Keratinocyte (primary cell): ENCODE data around the gene TARBP2. TPM values are rescaled to one million over a fixed set of nuclear protein-coding genes. Genes with fewer than 3 reads are reported as not detected.

Experiments
- DNase-seq: peaks from one replicate; pipeline ENCODE4 v3.0.0-alpha.2; 2011; ENCODE audit warnings: low read depth, missing footprints, low spot score
- FAIRE-seq: peaks from 2 replicates; lab custom pipeline; 2011; peaks lifted over from hg19 to GRCh38; lab: Jason Lieb, UNC
- H2AFZ ChIP-seq: 2 replicates; pipeline ENCODE4 v1.6.0; 2012; ENCODE audit warnings: low read length, control low read depth, inconsistent platforms; ENCODE audit not compliant: control insufficient read depth
- H3K27ac ChIP-seq: 2 replicates; pipeline ENCODE4 v1.5.1; 2011; ENCODE audit warnings: low read length; ENCODE audit not compliant: control insufficient read depth, insufficient read depth
- H3K27me3 ChIP-seq: 3 replicates; pipeline ENCODE4 v1.6.0; 2011; ENCODE audit warnings: low read length; ENCODE audit not compliant: control insufficient read depth, insufficient read depth; ENCODE audit errors: extremely low read depth
- H3K36me3 ChIP-seq, 2 experiments: 2 replicates in 1 of 2; 3 replicates in 1 of 2; pipeline ENCODE4 v1.5.1; 2011; ENCODE audit warnings: low read length in 2 of 2, mild to moderate bottlenecking in 1 of 2; ENCODE audit not compliant: control insufficient read depth in 2 of 2, insufficient read depth in 2 of 2; ENCODE audit errors: extremely low read depth in 1 of 2
- H3K4me1 ChIP-seq: 3 replicates; pipeline ENCODE4 v1.5.1; 2011; ENCODE audit warnings: low read length; ENCODE audit not compliant: control insufficient read depth, insufficient read depth; ENCODE audit errors: extremely low read depth
- H3K4me2 ChIP-seq: 3 replicates; pipeline ENCODE4 v1.6.0; 2011; ENCODE audit warnings: low read depth, low read length; ENCODE audit not compliant: control insufficient read depth, insufficient read depth; ENCODE audit errors: extremely low read depth
- H3K4me3 ChIP-seq, 3 experiments: fragments of 200-600 bp in 1 of 3; sonication (generic) in 1 of 3; 2 replicates in 2 of 3; 3 replicates in 1 of 3; pipeline ENCODE4 v1.5.1; 2011 to 2016; ENCODE audit warnings: low read length in 3 of 3, mild to moderate bottlenecking in 3 of 3, control low read depth in 2 of 3, inconsistent platforms in 1 of 3, low read depth in 1 of 3, mixed read lengths in 1 of 3, mixed run types in 1 of 3, moderate library complexity in 1 of 3; ENCODE audit not compliant: control insufficient read depth in 2 of 3, insufficient read depth in 2 of 3; ENCODE audit errors: extremely low read depth in 1 of 3
- H3K79me2 ChIP-seq: 2 replicates; pipeline ENCODE4 v1.6.0; 2012; ENCODE audit warnings: low read length; ENCODE audit not compliant: control insufficient read depth, insufficient read depth
- H3K9ac ChIP-seq: 3 replicates; pipeline ENCODE4 v1.6.0; 2011; ENCODE audit warnings: low read length; ENCODE audit not compliant: control insufficient read depth, insufficient read depth; ENCODE audit errors: extremely low read depth
- H3K9me1 ChIP-seq: 3 replicates; pipeline ENCODE4 v1.6.0; 2011; ENCODE audit warnings: low read length; ENCODE audit not compliant: control insufficient read depth, insufficient read depth; ENCODE audit errors: extremely low read depth
- H3K9me3 ChIP-seq: 2 replicates; pipeline ENCODE4 v1.5.1; 2012; ENCODE audit warnings: low read depth, low read length; ENCODE audit not compliant: control insufficient read depth
- H4K20me1 ChIP-seq: 3 replicates; pipeline ENCODE4 v1.6.0; 2011; ENCODE audit warnings: low read length; ENCODE audit not compliant: control insufficient read depth, insufficient read depth; ENCODE audit errors: extremely low read depth
- CTCF ChIP-seq, 3 experiments: IDR thresholded peaks in 1 of 3; conservative IDR thresholded peaks in 1 of 3; optimal IDR thresholded peaks in 1 of 3; 2 replicates in 2 of 3; 3 replicates in 1 of 3; pipeline versions ENCODE3 to v1.5.1; 2011; ENCODE audit warnings: low read length in 3 of 3, mild to moderate bottlenecking in 3 of 3, moderate library complexity in 2 of 3, control low read depth in 1 of 3, inconsistent platforms in 1 of 3; ENCODE audit not compliant: insufficient read depth in 2 of 3; ENCODE audit errors: extremely low read depth in 1 of 3
- EZH2 ChIP-seq: IDR thresholded peaks from one replicate; pipeline ENCODE4 v1.6.1; 2012; ENCODE audit warnings: inconsistent platforms, mild to moderate bottlenecking, low read length, moderate library complexity
- dilution Hi-C: fragments of 300-500 bp; cut with MboI; formaldehyde crosslinking; loops from one replicate; pipeline ENCODE4 v1.7.0; 2020; ENCODE audit warnings: low sequenced_read_pairs; ENCODE audit not compliant: extremely low pct_ligation_motif_present
- polyA minus RNA-seq, 3 experiments: library from RNA; depleted of rRNA, polyadenylated mRNA; stranded (reverse); fragments of >200 nt; gene quantifications; 1 replicate in 1 of 3; 2 replicates in 1 of 3; 3 replicates in 1 of 3; pipeline ENCODE4 v1.2.3, GENCODE V29; 2011
- polyA plus RNA-seq, 5 experiments: library from polyadenylated mRNA; depleted of rRNA in 3 of 5; stranded (reverse) in 3 of 5; stranded (forward) in 1 of 5; unstranded in 1 of 5; fragments of >200 nt; gene quantifications; 1 replicate in 1 of 5; 2 replicates in 3 of 5; 3 replicates in 1 of 5; pipeline versions ENCODE4 v1.2.1 to v1.2.3, GENCODE V29; 2011 to 2012; ENCODE audit warnings: missing spikeins in 2 of 5, low read depth in 1 of 5, low replicate concordance in 1 of 5

Gene TARBP2
- polyA plus RNA-seq = 21.0 to 30.3 TPM (median 28.4 TPM) in 3 replicates
- 3.2 TPM for polyA plus RNA-seq (2011; ENCODE audit: low read depth)
- polyA plus RNA-seq (2011; cell fraction: cytosol; rRNA removed) = 16.6 and 25.3 TPM in 2 replicates
- 51.7 and 52.1 TPM in 2 replicates for polyA plus RNA-seq (2011; cell fraction: nucleus; rRNA removed)
- 16.9 and 28.4 TPM in 2 replicates for polyA plus RNA-seq (2012; ENCODE audit: low replicate concordance)
- 19.0 to 24.6 TPM (median 20.8 TPM) in 3 replicates for polyA minus RNA-seq
- 24.7 TPM for polyA minus RNA-seq (2011; cell fraction: cytosol; rRNA and poly(A)+ RNA removed)
- polyA minus RNA-seq (2011; cell fraction: nucleus; rRNA and poly(A)+ RNA removed) = 9.2 and 9.8 TPM in 2 replicates

GRCh38 chr12:53500776-53501614, at the start of gene TARBP2:
Gene TARBP2, plus strand, starts transcription at chr12:53501283. Its CDS starts 126 bp downstream, at chr12:53501409.
- Histone ChIP-seq H3K4me2 (peak within 1 kb of the TSS; percentile 79), H3K4me3 (peak within 1 kb of the TSS; percentile 55 to 74 (median 71)), H3K4me1 (peaks cover 21% of the 10 kb centered on the region), H3K9me1 (no peaks in the 10 kb centered on the region), H3K9ac (peak within 1 kb of the TSS; percentile 78), H3K79me2 (peaks cover 11% of the 10 kb centered on the region), H3K9me3 (no peaks in the 10 kb centered on the region), H3K27me3 (no peaks in the 10 kb centered on the region), H3K27ac (peak within 1 kb of the TSS; percentile 84), H4K20me1 (no peaks in the 10 kb centered on the region), H2AFZ (peak within 1 kb of the TSS; percentile 96), H3K36me3 (peaks cover 10 to 14% of the 10 kb centered on the region in 2 experiments)
- dilution Hi-C loops = no loop called here
- DNase-seq = peak; percentile 98
- TF ChIP-seq CTCF (optimal IDR thresholded peaks at IDR 0.05 in 1 of 3, IDR thresholded peaks at IDR 0.05 in 1 of 3, conservative IDR thresholded peaks at IDR 0.05 in 1 of 3; ENCODE audit: extremely low read depth in 1 of 3, insufficient read depth in 2 of 3, low read length in 3 of 3) (no peak), EZH2 (no peak)
- FAIRE-seq = no peak

GRCh38 chr12:53451661-53452158, 49.4 kb upstream of the TARBP2 start, which contains the start of gene PCBP2:
Gene PCBP2, plus strand, starts transcription at chr12:53452102. Its CDS starts 2,699 bp downstream, at chr12:53454801.
- H3K9me1 ChIP-seq = no peaks in the 10 kb centered on the region
- peak; percentile 85 to 91 (median 89) for TF ChIP-seq CTCF (optimal IDR thresholded peaks at IDR 0.05 in 1 of 3, IDR thresholded peaks at IDR 0.05 in 1 of 3, conservative IDR thresholded peaks at IDR 0.05 in 1 of 3; ENCODE audit: extremely low read depth in 1 of 3, insufficient read depth in 2 of 3, low read length in 3 of 3)
- TF ChIP-seq EZH2 = no peak
- peaks cover 13% of the 10 kb centered on the region for H3K4me1 ChIP-seq
- H3K27me3 ChIP-seq = no peaks in the 10 kb centered on the region
- peak within 1 kb of the TSS; percentile 85 for H3K27ac ChIP-seq
- peaks cover 43% of the 10 kb centered on the region for H3K79me2 ChIP-seq
- H3K4me2 ChIP-seq = peak within 1 kb of the TSS; percentile 92
- dilution Hi-C loops = no loop called here
- no peak within 1 kb of the TSS for H2AFZ ChIP-seq
- peaks cover 24 to 42% of the 10 kb centered on the region in 2 experiments for H3K36me3 ChIP-seq
- peaks cover 26% of the 10 kb centered on the region for H4K20me1 ChIP-seq
- peak; percentile 91 for DNase-seq
- peak within 1 kb of the TSS; percentile 69 to 96 (median 92) for H3K4me3 ChIP-seq
- FAIRE-seq = peak; percentile 75
- H3K9ac ChIP-seq = peak within 1 kb of the TSS; percentile 95
- H3K9me3 ChIP-seq = no peaks in the 10 kb centered on the region
